Ammon's horn (tissue), 1 donor: ENCODE data around the gene BICC1.
"Not testable (repeated sequence)": the region's sequence is repeated elsewhere in the genome, so short reads cannot be mapped to it uniquely, and the experiment has no call there.

Experiments
- DNase-seq: peaks from one replicate; pipeline ENCODE4 v3.0.0-alpha.2; 2016; ENCODE audit warnings: low spot score

BICC1 gene

DNA sequence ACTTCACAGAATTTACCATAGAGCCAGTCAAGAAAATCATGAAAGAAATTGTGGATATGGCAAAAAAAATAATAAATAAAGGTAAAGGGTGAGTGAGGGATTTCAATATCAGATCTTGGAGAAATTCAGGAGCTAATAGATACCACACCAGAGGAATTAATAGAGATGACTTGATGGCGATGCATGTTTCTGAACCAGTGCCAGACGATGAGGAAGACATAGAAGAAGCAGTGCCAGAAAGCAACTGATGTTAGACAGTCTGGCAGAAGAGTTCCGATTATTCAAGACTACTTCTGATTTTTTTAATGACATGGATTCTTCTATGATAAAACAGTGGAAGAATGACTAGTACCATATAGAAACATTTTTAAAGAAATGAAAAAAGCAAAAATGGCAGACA is 314.7 kb downstream of the BICC1 start:
- no peak for DNase-seq

DNA sequence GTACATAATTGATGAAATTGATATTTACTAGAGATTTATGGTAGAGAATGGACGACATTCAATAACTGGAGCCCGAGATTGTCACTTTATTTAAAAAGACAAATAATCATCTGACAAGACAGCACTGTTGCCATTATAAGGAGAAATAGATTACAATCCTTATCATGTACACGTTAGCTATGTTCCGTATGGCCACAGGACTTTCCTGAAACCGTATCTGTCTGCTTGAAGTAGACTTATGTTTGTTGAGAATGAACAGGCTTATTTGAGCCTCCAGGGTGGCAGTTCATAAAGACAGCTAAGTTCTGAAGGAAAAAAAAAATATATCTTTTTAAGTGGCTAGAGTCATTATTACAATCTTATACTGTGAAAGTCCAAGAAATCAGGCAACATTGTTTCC is 317.2 kb downstream of the BICC1 start:
- DNase-seq, result no peak

DNA sequence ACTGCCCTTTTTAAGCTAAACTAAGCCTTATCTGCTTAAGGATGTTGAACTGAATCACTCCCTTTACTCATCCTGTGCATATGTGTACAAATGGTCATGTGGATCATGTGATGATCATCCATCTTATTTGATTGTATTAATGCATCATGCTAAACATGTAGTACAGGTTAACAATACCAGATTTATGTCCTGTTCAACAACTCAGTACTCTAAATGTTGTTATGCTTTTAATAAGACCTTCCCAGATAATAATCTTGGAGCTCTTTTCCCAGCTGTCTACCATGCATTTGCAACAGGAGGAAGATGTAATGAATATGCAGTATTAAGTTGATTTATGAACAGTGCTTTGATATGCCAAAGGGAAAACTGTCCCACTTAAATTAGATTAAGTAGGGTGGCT is 318.0 kb downstream of the BICC1 start:
- no peak for DNase-seq

DNA sequence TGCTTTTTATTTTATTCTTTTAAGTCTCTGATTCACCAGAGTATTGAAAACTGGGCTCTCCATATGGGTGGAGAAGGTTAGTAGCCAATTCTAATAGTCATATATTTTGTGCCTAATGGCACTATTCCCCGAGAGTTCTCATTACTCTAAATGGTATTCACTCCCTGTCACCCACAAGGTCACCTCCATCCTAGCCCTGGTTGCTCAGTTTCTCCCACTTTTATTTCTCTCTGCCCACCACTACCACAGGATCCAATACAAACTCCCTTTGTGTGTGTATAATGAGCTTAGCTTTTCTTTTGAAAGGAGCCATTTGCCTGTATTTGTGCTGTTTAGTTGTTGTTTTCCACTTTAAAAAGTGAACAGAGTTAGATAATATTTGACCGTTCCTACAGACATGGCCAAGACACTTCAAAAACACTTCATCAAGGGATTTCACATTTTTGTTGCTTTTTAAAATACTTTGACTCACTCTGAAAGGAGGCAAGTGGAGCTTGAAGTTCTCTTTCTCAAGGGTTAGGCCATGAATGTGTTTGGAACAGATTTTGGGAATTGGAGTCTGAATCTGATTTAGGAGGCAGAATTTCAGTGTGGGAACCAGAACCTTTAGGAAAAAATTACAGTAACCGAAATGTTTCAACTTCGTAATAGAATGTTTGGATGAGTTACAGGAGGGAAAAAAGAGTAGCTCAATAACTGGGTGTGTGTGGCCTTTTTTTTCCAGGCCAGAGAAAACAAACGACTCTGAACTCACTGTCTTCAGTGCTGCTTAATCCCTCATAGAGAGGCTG is 321.3 kb downstream of the BICC1 start:
- peak; percentile 7 for DNase-seq

DNA sequence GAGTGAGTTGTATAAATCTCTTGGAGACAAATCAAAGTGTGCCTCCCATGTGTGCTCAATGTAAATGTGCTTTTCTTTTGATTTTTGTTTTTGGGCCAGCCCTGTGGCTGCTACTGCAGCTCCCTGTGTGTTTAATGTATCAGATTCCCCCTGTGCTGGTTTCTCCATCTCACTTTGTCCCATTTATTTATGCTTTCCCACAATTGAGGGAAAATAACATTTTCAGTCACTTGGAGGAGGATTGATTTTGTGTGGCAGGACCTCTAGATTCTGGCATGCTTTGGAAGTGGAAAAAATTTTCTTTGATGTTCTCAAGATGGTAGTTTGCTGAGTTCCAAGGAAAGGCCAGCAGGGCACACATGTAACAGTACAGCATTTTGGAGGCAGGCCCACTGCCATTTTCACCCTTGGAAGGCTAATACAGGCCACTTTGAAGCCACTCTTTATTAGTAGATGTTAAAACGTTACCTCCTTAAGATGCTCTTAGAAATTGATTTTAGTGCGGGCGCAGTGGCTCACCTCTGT is 323.6 kb downstream of the BICC1 start:
- DNase-seq, result no peak

DNA sequence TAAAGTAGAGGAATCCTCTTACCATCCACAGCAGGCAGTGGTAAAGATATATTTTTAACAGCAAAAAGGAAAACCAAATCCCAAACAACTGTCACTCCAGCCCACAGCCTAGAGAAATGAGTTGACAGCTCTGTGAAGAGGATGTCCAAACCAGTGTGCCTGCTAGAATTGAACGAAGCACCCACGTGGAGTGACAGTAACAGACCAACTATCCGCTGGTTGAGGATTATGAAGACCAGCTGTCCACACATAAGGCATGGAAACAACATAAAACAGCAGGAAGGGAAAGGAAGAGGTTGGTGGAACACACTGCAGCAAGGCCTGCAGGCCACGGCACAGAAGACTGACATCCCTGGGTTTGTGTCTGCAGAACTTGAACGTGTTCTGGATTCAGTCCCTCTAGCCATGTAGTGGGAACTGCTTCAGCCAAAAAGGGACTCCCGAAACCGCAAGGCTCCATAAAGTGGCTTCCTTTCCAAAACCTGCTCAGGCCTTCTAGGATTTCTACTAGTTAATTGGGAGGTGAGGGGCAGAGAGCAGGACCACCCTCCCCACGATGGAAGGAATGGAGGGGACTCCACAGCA is 324.4 kb downstream of the BICC1 start:
- DNase-seq, result no peak

DNA sequence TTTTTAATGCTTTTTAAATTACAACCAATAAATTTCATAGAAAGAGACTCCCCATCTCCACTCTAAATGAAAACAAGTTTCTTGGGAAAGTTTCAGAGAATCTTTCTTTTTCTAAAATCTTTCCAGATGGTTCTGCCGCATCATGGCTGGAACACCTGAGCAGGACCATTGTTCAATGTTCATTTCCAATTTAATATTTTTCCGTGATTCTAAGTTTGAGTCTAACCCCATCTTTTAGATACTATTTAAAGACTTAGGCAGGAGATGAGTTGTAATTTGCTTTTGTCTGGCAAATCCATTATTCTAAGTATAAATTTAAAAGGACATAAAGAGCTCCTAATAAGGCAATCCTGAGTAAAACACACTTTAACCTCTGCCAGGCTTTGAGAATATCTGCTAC is 325.2 kb downstream of the BICC1 start:
- no peak for DNase-seq

DNA sequence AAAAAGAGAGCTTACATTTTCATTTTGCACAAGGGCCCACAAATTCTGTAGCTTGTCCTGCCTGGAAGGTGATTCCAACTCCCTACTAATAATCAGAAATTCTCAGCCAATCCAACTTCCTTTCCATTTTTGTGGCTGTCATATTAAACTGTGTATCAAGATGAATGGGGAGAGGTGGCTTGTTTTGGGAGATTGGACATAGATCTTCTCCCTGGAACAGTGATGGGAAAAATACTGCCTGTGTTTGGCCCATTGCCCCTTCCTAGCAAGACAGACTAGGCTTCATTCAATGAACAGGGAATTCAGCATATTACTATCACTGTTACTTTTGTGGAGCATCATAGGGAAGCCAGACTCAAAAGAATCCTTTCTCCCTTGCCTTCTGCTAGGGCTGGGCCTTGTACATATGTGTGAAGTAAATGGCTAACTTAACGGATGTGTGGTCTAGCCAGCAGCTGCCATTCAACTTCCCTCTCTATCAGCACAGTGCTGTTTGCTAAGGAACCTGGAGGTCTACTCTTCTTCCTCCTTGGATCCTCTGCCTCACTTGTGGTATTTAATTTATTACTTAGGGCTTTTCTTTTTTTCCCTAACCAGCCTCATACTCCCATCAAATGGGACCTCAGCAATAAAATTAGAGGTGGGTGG is 326.0 kb downstream of the BICC1 start:
- DNase-seq, result no peak

DNA sequence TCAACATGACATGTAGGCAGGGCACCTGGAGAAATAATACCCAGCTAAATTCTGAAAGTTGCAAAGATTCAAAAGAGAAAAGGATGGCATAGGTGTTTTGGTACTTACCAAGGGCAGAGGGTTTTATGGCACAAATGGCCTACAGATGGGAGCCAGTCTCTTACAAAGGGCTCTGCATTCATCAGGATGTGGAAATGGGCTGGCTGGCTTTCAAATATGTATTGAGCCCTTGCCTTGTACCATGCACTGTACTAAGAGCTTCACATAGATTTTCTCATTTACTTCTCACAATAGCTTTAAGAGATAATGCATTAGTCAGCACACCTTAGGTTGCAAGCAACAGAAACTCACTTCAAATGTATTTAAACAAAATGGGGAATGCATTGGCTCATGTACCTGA is 327.1 kb downstream of the BICC1 start:
- DNase-seq, result no peak

DNA sequence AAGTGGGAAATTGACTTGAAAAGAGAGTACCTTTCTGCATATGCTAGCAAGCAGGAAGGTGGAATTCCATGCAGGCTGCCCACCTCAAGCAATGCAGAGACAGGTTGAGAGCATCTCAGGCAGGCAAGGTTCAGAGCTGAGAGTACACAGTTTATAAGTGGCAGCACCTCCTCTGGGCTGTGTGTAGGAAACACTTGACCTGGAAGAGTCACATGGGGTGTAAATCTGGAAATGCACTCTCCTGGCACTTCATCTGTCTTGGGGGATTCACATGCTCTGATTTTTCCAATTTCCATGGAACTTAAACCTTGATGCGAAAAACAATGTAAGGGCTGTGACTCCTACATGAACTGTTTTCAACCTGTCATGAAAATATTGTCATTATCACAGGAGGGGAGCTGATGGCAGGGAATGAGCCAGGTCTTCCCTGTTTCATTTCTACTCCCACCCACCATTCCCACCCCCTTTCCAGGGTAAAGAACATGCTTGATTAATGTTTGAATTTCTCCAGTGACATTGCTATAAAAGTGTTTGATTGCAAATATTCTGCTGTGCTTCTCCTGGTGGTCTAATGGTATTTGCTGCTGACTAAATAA is 328.3 kb downstream of the BICC1 start:
- no peak for DNase-seq

DNA sequence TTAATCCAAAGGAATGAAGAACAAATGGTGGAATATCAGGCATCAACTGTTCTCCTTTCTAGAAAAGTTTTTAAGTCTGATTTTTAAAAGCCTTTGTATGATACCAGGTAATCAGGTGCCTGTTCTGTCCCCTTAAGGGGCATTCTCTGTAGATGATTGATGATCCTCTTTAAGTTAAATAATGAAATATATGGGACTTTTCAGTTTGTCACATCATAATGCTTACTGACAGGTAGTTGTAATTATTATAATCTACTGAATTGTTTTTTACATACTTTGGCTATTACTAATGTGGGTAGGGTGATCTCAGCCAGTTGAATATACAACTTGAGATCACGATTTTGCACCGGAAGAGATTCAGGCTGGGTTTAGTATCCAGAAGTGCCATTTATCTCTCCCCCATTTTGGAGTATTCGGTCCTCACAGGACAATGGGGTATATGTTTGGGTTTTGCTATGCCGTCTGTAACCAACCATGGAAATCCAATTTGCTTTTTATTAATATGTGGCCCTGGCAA is 330.2 kb downstream of the BICC1 start:
- no peak for DNase-seq

DNA sequence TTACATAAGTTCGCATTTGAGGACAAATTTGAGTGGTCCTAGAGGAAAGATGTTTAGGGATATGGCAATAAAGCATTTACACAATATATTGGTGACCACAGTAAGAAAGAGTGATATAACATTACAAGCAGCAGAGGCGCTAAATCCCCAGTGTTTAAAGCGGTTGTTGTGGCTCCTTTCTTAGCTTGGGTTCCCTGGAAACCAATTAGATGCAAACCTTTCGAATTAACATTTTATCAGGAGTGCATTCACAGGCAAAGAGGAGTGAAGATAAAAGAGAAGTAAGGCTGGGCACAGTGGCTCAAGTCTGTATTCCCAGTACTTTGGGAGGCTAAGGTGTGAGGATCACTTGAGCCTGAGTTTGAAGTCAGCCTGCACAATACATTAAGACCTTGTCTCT is 331.1 kb downstream of the BICC1 start:
- no peak for DNase-seq

DNA sequence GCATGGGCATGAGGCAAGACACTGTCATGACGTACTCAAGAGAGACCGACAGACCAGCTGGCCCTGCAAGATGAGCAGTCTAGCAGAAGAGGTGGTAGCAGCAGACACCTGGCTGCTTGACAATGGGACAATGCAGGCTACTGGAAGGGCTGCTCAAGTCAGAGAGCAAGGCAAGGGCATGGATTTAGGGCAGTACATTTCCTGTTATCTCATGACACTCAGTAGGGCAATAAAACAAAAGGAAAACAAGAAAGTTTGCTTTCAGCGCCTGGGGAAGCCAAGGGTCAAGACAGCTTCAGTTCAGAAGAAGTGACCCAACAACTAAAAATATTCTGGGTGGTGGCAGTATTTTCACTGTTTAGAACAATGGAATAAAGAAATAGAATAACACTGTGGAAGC is 332.0 kb downstream of the BICC1 start:
- no peak for DNase-seq

DNA sequence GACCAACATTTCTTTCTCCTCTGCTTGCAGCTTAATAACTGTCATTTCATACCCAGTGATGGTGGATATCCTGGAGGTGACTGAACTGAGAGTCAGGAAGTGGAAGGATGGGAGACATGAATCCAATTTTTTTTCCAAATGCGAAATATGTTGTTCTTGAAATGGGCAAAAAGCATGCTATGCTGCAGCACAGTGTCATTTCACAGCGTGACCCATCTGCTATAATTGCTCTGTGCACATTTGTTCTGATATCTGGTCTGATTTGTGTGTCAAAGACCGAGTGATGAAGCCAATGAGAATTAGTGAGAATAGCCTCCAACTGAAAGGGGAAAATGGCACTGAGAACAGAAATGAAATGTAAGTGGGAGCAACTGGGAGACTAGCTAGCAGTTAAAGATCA is 334.2 kb downstream of the BICC1 start:
- no peak for DNase-seq

DNA sequence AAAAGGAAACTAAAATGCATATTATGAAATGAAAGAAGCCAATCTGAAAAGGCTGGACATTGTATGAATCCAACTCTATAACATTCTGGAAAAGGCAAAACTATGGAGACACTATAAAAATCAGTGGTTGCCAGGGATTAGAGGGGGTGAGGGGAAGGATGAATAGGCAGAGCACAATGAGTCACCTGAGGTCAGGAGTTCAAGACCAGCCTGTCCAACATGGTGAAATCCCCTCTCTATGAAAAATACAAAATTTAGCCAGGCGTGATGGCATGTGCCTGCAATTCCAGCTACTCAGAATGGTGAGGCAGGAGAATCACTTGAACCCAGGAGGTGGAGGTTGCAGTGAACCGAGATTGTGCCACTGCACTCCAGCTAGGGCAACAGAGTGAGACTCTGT is 338.9 kb downstream of the BICC1 start:
- DNase-seq, result no peak

DNA sequence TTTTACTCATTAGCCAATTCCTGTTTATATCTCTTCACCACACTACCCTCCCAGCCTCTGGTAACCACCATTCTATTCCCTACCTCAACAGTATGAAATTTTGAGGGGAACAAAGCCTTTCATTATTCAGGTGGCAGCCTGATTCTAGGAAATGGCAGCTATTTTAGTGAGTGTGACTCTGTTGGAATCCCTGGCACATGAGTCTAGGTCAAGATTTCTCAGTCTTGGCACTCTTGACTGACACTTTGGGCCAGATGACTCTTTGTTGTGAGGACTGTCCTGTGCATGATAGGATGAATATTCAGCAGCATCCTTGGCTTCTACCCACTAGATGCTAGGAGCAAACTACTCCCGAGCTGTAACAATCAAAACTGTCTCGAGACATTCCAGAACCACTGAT is 341.0 kb downstream of the BICC1 start:
- no peak for DNase-seq

DNA sequence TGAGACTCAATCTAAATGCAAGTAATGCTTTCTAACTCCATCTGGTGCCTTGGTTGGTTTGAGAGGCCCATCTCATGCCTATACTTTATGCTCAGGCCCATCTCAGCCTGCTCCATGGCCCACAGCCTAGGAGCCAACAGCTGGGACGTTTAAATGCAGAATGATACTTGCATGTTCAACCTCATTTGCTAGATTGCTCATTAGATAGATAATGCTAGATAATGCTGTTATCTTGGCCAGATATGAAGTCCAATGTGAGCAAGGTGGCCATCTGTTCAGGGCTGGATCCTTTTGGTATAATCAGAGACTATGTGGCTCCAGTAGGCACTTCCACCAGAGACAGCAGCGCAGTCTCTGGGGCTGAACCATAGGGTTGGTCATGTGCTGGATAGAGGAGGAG is 342.1 kb downstream of the BICC1 start:
- DNase-seq, result no peak

DNA sequence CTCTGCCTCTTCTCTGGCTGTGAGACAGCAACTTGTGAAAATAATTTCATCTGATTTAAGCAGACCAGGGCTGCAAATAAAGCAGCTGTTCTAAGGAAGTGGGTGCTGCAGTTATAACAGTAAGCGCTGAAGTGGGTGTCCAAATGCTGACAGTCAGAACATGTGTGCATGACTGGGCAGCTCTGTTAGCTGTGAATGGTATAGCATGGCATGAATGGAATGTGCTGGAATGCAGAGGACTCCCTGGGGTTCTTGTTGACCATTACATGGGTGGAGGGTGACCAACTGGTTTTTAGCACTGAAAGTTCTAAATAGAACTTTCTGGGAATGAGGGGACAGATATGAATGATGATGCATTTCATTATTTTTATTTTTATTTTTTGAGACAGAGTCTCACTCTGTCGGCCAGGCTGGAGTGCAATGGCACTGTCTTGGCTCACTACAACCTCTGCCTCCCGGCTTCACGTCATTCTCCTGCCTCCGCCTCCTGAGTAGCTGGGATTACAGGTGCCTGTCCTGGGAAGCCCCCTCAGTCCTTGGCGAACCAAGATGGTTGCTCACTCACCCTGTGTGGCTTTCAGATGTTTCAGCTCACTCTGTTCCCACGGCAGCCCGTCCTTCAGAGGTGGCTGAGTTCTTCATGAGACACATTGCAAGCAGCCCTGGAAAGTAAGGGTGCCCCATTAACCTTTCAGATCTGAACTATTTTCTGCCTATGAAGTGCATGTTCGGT is 344.0 kb downstream of the BICC1 start:
- peak; percentile 8 for DNase-seq

DNA sequence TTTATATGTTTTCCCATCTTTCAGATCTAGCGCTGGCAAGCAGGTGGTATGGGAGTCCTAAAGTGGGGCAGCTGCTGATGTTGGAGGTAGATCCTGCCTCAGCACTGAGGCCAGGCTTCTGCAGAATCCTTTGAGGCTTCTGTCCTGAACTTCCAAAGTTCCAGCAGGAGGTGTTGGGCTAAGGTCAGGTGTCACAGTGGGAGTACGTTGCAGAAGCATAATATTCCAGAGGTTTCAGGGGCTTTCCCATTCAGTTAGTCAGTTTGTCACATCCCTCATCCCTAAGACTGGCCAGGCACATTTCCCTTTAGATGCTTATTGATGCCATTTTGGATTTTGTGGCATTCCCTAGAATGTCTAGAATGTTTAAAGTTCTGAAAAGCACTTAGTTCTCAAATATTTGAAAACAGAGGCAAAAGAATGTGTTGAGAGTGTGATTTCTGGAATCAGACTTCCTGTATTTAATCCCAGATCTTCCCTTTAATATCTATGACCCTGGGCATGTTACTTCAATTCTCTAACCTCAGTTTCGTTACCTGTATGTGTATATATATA is 344.7 kb downstream of the BICC1 start:
- DNase-seq, result no peak

DNA sequence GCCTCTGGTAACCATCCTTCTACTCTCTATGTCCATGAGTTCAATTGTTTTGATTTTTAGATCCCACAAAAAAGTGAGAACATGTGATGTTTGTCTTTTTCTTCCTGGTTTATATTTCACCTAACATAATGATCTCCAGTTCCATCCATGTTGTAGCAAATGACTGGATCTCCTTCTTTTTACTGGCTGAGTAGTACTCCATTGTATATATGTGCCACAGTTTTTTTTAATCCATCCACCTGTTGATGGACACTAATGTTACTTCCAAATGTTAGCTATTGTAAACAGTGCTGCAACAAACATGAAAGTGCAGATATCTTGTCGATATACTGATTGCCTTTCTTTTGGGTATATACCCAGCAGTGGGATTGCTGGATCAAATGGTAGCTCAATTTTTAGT is 345.5 kb downstream of the BICC1 start:
- DNase-seq, result not testable (repeated sequence)

DNA sequence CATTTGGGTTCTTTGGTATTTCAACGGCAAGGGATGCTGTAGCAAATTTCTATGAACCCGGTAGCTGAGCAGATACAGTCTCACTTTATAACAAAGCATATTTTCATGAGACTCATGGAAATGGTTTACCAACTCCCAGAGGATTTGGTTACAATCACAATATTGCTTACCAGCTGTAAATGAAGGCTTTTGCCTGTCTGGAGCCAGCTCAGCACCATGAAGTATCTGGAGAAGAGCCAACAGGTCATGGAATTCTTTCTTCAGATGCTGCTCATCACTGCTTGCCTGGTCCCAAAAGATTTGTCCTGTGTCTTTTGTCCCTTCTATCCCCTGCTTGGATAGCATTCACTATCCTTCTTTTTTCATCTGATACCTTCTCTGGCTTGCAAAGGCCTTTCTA is 346.9 kb downstream of the BICC1 start:
- no peak for DNase-seq

DNA sequence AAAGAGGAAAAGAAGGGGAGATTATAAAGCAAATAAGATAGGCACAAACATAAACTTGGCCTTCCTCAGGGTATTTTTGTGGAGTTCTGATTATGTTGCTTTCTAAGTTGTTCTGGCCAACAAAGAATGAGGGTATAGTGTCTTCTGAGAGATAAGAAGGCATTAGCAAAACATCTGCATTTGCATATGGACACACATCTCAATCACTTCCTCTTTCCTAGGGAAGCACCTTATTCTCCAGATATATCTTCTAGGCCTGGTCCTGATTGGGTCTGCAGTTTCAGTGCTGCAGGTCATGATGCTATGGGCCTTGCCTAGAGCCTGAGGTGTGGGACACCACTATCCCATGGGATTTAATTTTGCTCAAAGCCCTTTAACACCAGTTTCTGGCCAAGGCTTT is 355.0 kb downstream of the BICC1 start:
- DNase-seq, result no peak
